Activated naive CD8-positive, alpha-beta T cell treated with anti-CD3 and anti-CD28 coated beads, Interleukin-2, amount 50 U/mL, for 16 hours (primary cell): Measurements from ENCODE around the gene SNORC.

Experiments
- DNase-seq: peaks from one replicate; pipeline ENCODE4 v3.0.0-alpha.2; 2020; ENCODE audit warnings: low read depth, low spot score

The SNORC gene

GRCh38 chr2:232869138-232870017, 686 bp upstream of the SNORC start:
- DNase-seq = no peak

- DNase-seq = no peak
Measured at GRCh38 chr2:232870766-232871371, 805 bp downstream of the SNORC start.

- DNase-seq = no peak
Measured at GRCh38 chr2:232871418-232871834, 1.4 kb downstream of the SNORC start.

GRCh38 chr2:232871835-232872736, 2.0 kb downstream of the SNORC start:
- DNase-seq = no peak

- DNase-seq = no peak
Measured at GRCh38 chr2:232872826-232873225, 2.8 kb downstream of the SNORC start.

- no peak for DNase-seq
Measured at GRCh38 chr2:232873292-232873908, 3.3 kb downstream of the SNORC start.

GRCh38 chr2:232873909-232874641, 4.0 kb downstream of the SNORC start:
- DNase-seq = no peak

- DNase-seq = no peak
Measured at GRCh38 chr2:232874677-232875223, 4.7 kb downstream of the SNORC start.

GRCh38 chr2:232875256-232876121, 5.4 kb downstream of the SNORC start:
- DNase-seq = no peak

GRCh38 chr2:232876161-232876977, 6.3 kb downstream of the SNORC start:
- no peak for DNase-seq

- no peak for DNase-seq
Measured at GRCh38 chr2:232876978-232877441, 6.9 kb downstream of the SNORC start.

GRCh38 chr2:232877940-232878511, 8.0 kb downstream of the SNORC start:
- no peak for DNase-seq

GRCh38 chr2:232878855-232879617, 9.0 kb downstream of the SNORC start:
- no peak for DNase-seq

GRCh38 chr2:232879618-232880494, 9.8 kb downstream of the SNORC start:
- DNase-seq = no peak

- no peak for DNase-seq
Measured at GRCh38 chr2:232880764-232881351, 10.8 kb downstream of the SNORC start.

- DNase-seq = no peak
Measured at GRCh38 chr2:232882085-232882484, 12.0 kb downstream of the SNORC start.
